NCI-H345 treated with DMSO at 0.1 percent for 48 hours (cell line): ENCODE data around the gene PCDHGC4.

Experiments
- DNase-seq: peaks from one replicate; lab custom pipeline; 2025; ENCODE audit not compliant: unreplicated experiment; lab: John Stamatoyannopoulos, UW

PCDHGC4 gene

DNA sequence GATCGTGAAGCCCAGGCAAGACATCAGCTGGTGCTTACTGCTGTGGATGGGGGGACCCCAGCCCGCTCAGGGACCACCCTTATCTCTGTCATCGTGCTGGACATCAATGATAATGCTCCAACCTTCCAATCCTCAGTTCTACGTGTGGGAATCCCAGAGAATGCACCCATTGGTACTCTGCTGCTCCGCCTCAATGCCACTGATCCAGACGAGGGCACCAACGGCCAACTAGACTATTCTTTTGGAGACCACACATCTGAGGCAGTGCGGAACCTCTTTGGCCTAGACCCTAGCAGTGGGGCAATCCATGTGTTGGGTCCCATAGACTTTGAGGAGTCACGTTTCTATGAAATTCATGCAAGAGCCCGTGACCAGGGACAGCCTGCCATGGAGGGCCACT, 5.0 kb downstream of the PCDHGC4 start:
- DNase-seq, result no peak

DNA sequence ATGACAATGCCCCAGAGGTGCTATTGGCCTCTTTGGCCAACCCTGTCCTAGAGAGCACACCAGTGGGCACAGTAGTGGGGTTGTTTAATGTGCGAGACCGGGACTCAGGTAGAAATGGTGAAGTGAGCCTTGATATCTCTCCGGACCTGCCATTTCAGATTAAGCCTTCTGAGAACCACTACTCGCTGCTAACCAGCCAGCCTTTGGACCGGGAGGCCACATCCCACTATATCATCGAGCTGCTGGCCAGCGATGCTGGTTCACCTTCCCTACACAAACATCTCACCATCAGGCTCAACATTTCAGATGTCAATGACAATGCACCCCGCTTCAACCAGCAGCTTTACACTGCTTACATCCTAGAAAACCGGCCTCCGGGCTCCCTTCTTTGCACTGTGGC, 5.4 kb downstream of the PCDHGC4 start:
- no peak for DNase-seq

DNA sequence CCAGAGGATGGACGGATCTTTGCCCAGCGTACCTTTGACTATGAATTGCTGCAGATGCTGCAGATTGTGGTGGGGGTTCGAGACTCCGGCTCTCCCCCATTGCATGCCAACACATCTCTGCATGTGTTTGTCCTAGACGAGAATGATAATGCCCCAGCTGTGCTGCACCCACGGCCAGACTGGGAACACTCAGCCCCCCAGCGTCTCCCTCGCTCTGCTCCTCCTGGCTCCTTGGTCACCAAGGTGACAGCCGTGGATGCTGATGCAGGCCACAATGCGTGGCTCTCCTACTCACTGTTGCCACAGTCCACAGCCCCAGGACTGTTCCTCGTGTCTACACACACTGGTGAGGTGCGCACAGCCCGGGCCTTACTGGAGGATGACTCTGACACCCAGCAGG, 5.9 kb downstream of the PCDHGC4 start:
- no peak for DNase-seq

DNA sequence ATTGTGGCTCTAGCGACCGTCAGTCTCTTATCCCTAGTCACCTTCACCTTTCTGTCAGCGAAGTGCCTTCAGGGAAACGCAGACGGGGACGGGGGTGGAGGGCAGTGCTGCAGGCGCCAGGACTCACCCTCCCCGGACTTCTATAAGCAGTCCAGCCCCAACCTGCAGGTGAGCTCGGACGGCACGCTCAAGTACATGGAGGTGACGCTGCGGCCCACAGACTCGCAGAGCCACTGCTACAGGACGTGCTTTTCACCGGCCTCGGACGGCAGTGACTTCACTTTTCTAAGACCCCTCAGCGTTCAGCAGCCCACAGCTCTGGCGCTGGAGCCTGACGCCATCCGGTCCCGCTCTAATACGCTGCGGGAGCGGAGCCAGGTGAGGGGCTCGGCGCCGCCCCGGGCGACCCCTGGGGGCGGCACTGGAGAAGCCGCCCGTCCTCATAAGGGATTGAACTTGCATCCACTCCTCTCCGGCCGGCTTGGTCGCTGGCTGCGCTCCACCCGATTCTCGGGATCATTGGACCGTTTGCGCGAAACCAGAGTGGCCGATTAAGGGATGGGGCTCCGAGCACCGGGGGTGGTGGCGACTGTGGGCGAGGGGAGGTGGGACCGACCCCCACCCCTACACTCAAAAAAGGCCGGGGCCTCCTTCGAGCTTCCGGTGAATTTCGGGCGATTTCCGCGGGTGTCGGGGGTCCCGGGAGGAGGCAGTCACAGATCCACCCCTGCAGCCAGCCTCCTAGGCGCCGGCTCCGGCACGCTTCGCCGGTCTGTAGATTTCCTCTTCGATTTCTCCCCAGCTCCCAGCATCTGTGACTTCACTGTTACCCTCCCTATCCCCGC, 6.7 kb downstream of the PCDHGC4 start:
- DNase-seq, result no peak

DNA sequence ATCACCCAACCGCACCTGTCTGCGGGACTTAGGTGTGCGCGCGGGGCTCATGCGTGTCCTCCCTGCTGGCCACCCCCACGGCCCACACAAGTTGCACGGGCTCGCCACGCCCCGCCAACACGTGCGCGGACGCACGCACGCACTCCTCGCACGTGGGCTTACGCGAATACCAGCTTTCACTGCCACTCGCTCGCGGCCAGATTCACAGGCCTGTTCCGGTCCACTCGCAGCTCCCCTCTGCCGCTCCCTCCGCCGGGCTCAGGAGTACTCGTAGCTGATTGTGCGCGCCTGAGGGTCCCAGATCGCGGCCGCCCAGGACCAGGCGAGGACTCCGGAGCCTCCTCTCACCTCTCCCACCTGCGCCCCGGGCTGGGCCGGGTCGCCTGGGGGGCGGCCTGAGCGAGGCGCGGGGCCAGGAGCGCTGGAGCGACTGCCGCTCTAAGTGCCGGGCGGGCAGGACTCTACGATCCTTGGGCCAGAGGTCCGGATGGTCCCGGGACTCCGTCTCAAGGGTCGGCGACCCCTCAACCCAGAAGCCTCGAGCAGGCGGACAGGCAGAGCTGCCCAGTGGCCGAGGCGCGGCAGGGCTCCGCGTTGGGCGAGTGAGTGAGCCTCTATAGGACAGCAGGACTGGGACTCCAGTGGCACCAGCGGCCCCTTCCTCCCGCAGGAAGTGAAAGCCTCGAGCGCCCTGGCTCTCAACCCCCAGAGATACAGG, 7.5 kb downstream of the PCDHGC4 start:
- DNase-seq, result no peak

DNA sequence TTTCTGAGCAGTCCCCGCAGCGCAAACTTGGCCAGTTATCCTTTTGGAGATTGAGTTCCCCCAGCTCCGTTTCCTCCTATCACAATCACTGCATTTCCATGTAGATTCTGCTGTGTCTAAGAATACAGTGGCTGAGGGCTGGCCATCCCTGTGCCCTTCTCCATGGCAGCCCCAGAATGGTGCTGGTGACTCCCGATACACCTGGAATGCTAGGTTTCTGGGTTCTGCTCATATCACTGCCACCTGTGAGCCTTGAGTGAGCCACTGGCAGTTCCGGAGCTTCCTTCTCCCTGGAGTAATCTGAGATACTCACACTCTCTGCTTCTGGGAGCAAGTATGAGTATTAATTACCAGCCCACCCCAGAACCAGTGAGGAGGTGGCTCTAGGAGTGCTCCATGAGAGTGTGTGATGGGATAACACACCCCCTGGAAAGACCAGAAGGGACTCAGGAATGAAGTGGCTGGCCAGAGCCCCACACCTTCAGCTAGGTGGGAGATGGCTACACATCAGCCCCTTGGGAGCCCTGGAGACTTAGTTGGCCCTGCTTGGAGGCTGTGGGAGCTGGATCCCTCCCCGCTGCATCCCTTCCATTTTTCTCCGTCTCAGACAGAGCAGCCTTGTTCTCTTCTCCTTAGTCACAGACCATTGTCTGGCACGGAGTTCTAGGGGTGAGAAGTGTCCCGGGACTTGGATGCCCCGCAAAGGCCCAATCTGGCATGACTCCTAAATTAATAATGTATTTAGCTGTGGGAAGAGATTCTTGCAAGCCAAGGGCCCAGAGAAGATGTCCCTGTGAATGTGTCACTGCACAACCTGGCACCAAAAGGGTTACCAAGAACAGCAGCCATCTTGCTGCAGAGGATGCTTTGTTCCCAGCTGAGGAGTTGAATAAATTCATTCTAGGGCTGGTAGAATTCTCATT, 8.9 kb downstream of the PCDHGC4 start:
- no peak for DNase-seq

DNA sequence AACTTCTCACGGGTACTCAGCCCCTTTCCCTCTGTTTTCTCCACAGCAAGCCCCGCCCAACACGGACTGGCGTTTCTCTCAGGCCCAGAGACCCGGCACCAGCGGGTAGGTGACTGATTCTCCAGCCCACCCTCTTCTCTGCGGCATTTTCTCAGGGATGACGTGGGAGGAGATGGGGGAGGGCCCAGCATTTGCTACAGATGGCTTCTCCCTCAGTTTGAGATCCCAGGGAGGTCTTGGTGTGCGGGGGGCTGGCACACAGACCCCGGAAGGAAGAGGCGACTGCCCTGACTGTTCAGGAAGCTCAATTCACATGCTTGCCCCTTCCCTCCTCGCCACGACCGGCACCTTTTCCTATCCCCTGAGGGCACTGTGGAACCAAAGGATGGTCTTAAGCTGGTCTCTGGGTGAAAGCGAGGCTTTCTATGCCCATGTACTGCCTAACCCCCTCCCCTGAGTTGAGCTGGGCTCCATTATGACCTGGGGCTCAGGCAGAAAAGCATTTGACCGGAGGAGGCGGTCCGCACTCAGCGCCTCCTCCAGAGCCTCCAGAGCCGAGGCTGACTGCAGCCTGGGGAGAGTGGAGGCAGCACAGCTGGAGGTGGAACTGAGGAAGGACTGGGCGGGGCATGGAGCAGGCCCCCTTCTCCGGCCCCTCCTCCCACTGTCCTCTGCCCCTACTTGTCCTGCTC, 10.1 kb downstream of the PCDHGC4 start:
- no peak for DNase-seq

DNA sequence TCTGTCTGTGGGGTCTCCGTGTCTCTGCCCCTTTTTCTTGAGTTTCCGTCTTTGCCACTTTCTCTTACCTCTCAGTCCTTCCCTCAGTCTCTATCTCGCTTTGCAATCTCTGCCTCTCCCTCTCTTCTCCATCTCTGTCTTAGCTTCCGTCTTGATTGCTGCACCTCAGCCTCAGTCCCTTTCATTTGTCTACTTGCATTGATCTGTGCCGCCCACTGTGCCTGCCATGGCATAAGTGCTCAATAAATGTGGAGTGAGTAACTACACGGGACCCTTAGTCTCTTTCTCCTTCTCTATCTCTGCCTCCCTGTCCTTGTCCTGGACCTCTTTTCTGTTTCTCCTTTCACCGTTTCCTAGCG, 10.6 kb downstream of the PCDHGC4 start:
- DNase-seq, result no peak

DNA sequence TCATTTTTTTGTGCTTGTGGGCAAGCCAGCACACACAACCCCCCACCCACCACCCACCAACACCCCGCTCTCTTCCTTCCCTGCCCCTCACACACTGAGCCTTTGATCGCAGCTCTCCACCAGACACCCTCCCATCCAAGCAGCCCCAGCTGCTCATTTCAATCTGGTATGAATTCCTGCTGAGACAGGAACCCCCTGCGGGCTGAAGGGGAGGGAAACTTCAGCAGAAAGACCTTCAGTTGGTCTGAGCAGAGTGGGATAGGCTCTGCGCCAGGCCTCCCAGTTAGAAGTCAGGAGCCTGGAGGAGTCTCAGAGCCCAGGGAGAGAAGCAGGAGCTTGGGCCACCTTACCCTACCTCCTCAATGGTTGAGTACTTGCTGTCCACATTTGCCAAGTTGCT, 11.2 kb downstream of the PCDHGC4 start:
- no peak for DNase-seq

DNA sequence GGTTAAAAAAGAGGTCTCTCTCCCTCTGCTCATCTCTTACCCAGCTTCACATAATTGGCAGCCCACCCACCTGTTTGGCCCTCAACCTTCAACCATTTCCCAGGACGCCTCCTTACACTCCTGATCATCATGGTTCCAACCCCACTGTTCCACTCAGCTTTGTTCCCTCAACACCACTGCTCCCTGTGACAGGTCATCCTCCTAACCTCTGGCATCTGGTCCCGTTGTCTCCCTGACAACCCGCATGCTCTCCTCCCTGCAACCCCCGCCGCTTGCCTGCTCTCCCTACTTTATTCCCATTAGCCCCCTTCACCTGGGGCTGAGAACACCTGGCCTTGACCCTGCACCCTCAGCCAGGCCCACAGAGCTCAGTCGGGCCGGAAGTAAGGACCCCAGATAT, 16.9 kb downstream of the PCDHGC4 start:
- DNase-seq, result no peak

DNA sequence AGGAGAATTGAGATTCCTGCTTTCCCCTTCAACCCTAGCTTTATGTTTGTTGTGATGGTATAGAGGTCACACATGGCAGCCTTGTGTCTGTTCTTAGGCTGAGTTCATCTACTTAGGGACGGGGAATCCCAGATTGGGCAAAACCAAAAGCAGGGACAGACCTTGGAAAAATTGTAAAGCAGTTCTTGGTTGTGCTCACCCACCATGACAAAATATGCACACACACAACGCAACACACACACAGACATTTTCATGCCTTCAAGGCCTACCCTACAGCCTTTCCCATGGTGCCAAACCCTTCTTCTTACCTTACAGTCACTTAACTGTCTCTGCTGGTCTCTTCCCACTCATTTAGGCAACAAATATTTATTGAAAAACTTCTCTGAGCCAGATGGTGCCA, 18.9 kb downstream of the PCDHGC4 start:
- no peak for DNase-seq

DNA sequence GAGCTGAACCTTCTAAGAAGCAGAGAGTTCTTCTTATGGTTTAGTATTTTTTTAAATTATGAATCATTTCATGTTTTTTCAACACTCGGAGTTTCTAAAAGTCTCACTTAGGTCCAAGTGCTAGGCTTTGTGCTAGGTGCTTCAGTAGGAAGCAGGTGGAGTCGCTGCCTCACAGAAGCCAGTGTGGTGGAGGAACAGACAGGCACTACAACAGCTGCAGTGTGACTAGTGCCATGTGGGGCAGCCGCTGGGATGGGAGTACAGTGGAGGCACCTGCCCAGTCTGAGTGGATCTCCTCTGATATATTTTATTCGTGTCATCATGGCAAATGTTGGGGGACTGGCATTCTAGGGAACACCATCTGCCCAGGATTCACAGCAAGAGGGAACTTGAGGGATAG, 19.4 kb downstream of the PCDHGC4 start:
- DNase-seq, result no peak

DNA sequence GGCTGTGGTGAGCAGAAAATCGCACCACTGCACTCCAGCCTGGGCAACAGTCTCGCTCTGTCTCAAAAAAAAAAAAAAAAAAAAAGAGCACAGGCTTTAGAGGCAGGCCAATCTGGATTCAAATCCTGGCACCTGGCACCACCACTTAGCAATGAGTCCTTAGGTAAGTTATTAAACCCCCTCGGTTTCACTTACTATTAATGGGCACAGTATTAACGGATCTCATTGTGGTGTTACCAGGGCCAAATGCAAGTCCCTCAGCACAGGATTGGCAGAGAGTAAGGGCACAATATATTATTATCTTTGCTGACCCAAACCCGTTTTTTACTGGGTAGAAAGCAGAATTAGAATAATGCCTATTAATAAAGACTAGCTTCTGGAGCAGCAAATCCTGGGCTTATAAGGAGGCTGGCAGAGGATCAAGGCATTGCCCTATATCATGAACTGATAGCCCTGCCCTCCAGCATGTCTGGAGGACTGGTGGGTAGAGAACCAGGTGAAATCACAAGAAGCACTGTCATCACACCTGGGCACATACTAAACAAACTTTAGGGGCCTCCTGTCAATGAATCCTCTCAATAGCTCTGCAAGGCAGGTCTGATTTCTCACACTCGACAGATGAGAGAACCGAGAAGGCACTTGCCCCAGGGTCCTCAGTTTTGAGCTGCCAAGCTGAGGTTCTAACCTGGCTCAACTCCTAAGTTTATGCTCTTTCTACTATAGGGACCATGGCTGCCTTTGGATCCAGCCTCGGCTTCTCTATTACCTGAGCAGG, 21.7 kb downstream of the PCDHGC4 start:
- DNase-seq, result no peak

DNA sequence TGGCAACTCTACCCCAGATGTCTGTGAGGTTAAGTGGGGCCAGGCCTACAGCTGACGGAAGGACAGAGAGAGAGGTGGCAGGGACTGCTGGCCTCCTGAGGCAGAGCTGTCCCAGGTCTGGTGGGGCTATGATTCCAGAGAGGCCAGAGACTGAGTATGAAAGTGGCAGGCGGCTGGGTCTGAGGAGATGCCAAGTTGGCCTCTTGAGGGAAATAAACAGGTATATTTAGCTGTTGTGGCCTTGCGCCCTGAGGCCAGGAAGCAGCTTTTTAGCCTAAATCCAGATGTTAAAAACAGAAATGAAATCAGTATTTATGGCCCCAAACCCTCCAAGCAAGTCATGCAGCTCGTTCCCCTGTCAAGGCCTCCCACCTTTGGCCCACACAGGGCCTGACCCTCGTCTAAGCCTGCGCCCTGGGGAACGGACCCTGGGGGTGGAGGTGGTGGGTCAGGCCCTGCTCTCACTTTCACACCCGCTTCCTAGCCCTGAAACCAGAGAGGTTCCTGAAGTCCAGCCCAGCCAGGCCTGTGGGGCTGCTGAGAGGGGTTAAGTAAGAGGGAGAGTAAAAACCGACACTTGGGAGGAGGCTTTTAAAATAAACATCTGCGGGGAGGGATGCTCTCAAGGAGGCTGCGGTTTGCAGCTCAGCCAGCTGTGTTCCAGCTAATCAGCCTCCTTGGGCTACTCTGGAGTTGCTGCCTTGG, 22.7 kb downstream of the PCDHGC4 start:
- no peak for DNase-seq

DNA sequence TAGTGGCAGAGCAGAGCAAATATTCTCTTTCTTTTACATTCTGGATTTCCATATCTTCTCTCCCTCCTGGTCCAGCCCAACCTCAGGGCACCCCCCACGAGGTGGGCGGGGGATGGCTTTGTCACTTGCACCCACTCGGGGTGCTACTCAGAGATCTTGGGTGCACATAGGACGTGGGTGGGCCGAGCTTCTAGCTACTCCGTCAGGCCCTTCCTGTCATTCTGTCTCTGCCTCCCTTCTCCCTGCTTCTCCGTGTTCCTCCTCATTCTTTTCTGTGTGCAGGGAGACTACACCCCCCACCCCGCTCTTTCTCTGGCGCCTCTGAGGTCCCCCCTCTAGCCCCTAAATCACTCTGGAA, 23.6 kb downstream of the PCDHGC4 start:
- DNase-seq, result no peak

DNA sequence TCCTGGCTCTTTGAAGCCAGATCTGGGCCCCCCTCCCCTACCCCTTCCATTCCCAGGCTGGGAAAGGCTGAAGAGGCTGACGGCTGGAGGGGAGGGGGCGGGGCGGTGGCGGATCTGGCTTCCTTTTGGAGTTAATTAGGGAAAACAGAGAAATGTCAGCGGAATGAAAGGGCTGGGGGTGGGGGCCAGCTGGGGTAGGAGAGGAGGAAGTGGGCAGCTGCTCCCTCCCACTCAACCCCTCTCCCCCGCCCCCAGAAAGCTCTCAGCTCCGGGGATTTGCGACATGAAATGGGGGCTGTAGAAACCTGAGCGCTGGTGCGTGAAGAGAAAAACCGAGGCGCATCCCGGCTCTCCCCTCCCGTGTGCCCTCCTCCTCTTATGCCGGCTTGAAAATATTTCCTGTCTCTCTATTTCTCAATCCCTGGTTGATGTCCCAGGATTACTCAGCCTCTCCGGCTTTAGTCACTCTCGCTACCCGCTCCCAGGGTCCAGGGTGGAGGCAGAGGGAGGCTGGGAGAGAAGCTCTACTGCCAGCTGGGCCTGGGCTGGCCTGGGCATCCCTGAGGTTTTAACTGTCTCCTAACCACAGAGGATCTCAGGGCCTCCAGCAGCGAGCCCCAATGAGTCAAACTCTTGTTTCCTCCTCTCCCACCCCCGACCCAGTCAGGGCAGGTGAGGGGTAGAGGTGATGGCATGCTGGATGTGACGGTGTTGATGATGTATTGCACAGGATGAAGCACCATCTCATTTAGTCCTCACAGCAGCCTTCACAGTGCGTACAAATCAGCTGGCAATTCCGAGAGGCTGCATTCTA, 24.2 kb downstream of the PCDHGC4 start:
- no peak for DNase-seq

DNA sequence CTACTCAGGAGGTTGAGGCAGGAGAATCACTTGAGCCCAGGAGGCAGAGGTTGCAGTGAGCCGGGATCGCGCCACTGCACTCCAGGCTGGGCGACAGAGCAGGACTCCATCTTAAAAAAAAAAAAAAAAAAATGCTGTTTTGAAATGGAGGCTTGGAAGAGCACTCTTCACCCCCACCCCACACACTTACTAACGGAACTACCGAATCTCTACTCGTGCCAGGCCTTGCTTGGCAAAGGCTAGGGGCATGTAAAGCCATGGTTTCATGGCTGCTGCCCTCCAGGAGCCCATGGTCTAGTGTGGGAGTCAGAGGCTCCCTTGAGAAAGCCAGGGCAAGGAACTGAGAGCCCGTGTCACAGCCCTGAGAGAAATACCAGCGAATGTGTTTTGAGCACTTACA, 25.3 kb downstream of the PCDHGC4 start:
- DNase-seq, result no peak

DNA sequence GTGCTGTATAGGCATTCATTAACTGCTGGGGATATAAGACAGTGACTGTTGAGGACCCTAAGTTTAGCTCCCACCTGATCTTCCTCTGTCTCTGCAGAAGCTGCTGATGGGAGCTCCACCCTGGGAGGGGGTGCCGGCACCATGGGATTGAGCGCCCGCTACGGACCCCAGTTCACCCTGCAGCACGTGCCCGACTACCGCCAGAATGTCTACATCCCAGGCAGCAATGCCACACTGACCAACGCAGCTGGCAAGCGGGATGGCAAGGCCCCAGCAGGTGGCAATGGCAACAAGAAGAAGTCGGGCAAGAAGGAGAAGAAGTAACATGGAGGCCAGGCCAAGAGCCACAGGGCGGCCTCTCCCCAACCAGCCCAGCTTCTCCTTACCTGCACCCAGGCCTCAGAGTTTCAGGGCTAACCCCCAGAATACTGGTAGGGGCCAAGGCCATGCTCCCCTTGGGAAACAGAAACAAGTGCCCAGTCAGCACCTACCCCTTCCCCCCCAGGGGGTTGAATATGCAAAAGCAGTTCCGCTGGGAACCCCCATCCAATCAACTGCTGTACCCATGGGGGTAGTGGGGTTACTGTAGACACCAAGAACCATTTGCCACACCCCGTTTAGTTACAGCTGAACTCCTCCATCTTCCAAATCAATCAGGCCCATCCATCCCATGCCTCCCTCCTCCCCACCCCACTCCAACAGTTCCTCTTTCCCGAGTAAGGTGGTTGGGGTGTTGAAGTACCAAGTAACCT, 26.2 kb downstream of the PCDHGC4 start:
- DNase-seq, result no peak
